Adipocyte (in vitro differentiated cells): Measurements from ENCODE around the gene MN1.

Experiments used
- DNase-seq: peaks from one replicate; pipeline ENCODE4 v3.0.0-alpha.2; 2015; ENCODE audit warnings: low read depth
- H3K27me3 ChIP-seq: replicated peaks from 2 replicates; pipeline ENCODE4 v1.7.0; 2013; ENCODE audit warnings: mild to moderate bottlenecking, low read length, moderate library complexity; ENCODE audit not compliant: control insufficient read depth, insufficient read depth
- H3K36me3 ChIP-seq: 2 replicates; pipeline ENCODE4 v1.7.0; 2013; ENCODE audit warnings: low read length, mild to moderate bottlenecking, moderate library complexity; ENCODE audit not compliant: control insufficient read depth, insufficient read depth, severe bottlenecking
- H3K4me1 ChIP-seq: 2 replicates; pipeline ENCODE4 v1.7.0; 2013; ENCODE audit warnings: mild to moderate bottlenecking, low read length, moderate library complexity; ENCODE audit not compliant: control insufficient read depth, insufficient read depth
- H3K4me3 ChIP-seq: 2 replicates; pipeline ENCODE4 v1.7.0; 2013; ENCODE audit warnings: mild to moderate bottlenecking, low read length, moderate library complexity
- H3K9ac ChIP-seq: 2 replicates; pipeline ENCODE4 v1.7.0; 2013; ENCODE audit warnings: mild to moderate bottlenecking, low read length, moderate library complexity
- H3K9me3 ChIP-seq: 2 replicates; pipeline ENCODE4 v1.7.0; 2013; ENCODE audit warnings: mild to moderate bottlenecking, low read length, moderate library complexity; ENCODE audit not compliant: control insufficient read depth

The MN1 gene

DNA sequence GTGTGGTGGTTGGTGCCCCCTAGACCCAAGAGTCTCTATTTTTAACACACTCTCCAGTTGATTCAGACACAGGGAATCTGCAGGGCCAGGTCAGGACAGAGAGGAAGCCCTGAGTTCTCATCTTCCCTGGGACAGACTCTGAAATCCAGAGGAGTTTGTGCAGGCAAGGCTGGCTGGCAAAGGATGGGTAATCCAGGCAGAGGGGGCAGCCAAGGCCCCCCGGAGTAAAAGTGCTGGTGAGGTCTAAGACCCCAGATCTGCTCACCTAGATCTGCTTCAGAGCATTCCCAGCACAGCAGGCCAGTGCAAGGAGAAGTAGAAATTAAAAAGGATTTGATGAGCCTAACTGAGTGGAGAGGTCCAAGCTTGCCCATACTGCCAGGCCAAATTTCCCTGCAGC lies 40.6 kb upstream of the MN1 start:
- Histone ChIP-seq H3K27me3 (no peaks in the 10 kb centered on the region), H3K36me3 (peaks cover 4% of the 10 kb centered on the region), H3K9me3 (peaks cover 5% of the 10 kb centered on the region), H3K9ac (no peak overlapping the region), H3K4me1 (peaks cover 17% of the 10 kb centered on the region), H3K4me3 (no peak overlapping the region)
- DNase-seq = no peak

DNA sequence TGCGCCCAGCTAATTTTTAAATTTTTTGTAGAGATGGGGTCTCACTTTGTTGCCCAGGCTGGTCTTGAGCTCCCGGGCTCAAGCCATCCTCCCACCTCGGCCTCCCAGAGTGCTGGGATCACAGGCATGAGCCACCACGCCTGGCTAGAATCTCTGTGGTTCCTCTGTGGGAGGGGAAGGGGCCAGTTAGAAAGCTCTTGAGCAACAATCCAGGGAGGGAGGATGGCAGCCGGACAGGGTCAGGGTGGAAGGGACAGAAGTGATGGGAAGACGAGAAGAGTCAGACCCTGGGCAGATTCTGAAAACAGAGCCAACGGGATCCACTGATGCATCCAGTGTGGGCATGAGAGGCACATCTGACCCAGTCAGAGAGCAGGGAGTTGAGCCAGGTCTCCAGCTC lies 38.9 kb upstream of the MN1 start:
- Histone ChIP-seq H3K4me3 (no peak overlapping the region), H3K9ac (no peak overlapping the region), H3K27me3 (no peaks in the 10 kb centered on the region), H3K9me3 (peaks cover 5% of the 10 kb centered on the region), H3K4me1 (peaks cover 17% of the 10 kb centered on the region), H3K36me3 (no peaks in the 10 kb centered on the region)
- no peak for DNase-seq

DNA sequence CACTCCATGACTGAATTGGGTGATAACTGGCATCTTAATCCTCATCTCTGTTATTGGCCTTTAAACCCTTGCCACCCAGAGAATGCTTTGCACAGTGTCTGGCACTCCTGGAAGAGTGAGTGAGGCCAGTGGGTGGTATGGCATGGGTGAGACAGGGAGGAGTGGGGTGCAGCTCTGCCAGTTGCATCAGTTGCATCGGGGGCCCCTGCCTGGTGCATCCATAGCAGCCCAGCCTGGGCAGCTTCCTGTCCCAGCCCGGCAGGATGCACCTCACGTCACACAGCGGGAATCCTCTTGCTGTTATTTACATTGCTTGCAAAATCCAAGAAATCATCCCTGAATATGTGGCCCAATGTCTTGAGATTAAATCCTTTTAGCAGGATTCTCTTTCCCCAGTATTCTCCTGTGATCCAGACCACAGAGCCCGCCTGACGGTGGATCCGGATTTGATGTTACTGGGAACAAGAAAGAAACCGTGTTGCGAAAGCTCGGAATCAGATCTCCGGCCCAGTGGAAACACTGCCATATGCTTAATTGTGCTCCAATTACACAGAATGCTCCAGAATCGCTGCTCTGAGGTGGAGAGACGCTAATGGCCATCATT lies 37.6 kb upstream of the MN1 start:
- Histone ChIP-seq H3K9me3 (peaks cover 5% of the 10 kb centered on the region), H3K9ac (no peak overlapping the region), H3K4me1 (peaks cover 17% of the 10 kb centered on the region), H3K4me3 (no peak overlapping the region), H3K27me3 (no peaks in the 10 kb centered on the region), H3K36me3 (no peaks in the 10 kb centered on the region)
- DNase-seq = no peak

DNA sequence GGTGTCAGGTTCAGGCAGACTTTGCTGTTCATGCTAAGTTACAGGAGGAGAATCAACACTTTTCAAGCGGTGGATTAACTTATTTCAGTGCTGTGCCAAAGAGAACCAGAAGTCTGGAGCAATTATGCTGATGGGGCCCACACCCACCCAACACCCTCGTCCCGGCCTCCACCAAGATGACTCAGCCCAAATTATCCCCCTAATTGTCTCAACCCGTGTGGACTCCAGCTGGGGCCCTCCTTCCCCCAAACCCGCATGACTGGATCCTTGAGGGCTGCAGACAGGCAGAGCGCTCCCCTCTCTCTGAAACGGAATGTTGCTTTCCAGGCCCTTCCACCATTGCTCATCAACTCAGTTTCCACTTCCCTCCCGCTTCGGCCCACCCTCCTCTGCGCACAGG lies 34.6 kb upstream of the MN1 start:
- Histone ChIP-seq H3K9ac (no peak overlapping the region), H3K9me3 (peaks cover 5% of the 10 kb centered on the region), H3K36me3 (no peaks in the 10 kb centered on the region), H3K4me3 (no peak overlapping the region), H3K27me3 (no peaks in the 10 kb centered on the region), H3K4me1 (no peaks in the 10 kb centered on the region)
- peak; percentile 81 for DNase-seq

DNA sequence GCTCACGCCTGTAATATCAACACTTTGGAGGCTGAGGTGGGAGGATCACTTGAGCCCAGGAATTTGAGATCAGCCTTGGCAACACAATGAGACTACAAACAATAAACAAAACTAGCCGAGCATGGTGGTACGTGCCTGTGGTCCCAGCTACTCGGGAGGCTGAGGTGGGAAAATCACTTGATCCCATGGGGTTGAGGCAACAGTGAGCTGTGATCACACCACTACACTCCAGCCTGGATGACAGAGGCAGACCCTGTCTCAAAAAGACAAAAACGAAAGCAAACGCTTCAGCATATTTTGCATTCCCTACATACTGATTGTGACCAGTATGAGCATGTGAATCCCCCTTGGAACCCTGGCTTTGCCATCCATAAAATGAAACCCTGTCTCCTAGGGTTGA lies 33.9 kb upstream of the MN1 start:
- H3K4me3 ChIP-seq = no peak overlapping the region
- H3K4me1 ChIP-seq = no peaks in the 10 kb centered on the region
- H3K36me3 ChIP-seq = no peaks in the 10 kb centered on the region
- DNase-seq = peak; percentile 28
- H3K9ac ChIP-seq = no peak overlapping the region
- peaks cover 5% of the 10 kb centered on the region for H3K9me3 ChIP-seq
- H3K27me3 ChIP-seq = no peaks in the 10 kb centered on the region

DNA sequence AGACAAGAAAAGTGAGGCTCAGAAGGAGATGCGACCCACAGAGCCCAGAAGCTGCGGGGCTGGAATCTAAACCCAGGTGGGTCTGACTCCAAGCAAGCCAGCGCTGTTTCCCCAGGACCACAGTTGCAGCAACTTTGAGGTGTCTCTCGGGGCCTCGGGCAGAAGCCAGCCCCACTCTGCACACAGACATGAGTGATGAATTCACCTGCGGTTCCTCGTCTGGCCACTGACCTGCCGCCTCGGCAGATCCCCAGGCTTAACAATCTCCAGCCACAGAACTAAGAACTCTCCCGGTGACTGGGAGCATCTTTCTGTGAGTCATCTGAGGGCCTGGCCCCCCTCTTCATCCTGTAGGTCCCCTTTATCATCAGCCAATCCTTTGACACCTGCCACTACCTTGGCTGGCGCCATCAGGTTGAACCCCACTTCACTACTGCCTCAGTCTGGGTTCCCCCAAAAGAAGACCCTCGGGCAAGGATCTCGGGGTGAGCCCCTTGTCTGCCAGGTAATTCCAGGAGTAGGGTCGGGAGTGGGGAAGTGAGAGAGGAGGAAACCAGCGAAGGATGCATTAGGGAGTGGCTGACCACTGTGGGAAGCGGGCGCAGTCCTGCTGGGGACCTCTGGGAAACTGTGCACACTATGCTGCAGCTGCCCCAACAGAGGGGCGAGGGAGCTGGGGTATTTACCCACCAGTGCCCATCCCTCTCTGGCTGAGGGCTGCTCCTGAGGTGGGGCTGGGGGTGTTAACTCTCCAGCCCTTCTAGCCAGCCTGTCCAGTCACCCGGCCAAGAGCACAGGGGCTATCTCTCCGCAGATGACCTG lies 33.0 kb upstream of the MN1 start:
- H3K27me3 ChIP-seq = no peaks in the 10 kb centered on the region
- H3K4me1 ChIP-seq = no peaks in the 10 kb centered on the region
- H3K9ac ChIP-seq = no peak overlapping the region
- H3K4me3 ChIP-seq = no peak overlapping the region
- DNase-seq = no peak
- no peaks in the 10 kb centered on the region for H3K36me3 ChIP-seq
- H3K9me3 ChIP-seq = peaks cover 5% of the 10 kb centered on the region

DNA sequence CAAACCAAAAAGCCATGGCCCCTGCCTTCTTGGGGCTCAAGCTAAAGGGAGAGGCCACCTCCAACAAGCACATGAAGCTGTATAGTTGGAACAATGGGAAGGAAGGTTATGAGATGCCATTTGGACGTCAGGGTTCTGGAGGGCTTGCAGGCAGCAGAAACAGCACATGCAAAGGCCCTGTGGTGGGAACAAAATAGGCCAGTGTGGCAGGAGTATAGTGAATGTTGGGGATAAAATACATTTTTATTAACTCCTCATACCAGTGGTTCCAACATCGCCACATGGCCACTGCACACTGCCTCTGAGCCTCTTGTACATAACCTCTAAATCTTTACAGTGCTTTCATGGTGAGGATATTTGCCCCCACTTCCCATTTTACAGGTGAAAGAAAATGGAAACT lies 32.2 kb upstream of the MN1 start:
- no peaks in the 10 kb centered on the region for H3K36me3 ChIP-seq
- no peak for DNase-seq

DNA sequence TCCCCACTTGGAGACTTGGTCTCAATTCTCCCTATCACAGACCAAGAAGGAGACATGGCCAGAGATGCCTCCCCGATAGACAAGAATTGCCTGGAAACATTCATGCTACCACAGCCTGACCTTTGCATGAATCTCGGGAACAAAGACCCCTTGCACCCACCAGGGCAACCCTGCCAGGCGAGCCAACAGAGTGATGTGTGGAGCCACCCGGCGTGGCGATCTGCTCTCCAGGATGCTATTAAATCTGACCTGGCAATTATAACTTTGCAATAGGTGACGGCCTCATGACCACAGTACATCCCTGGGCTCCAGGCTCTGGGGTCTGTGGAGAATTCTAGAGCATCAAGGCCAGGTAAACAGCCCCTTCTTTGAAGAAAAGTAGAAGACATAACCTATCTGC lies 31.1 kb upstream of the MN1 start:
- Histone ChIP-seq H3K36me3 (no peaks in the 10 kb centered on the region), H3K27me3 (no peaks in the 10 kb centered on the region), H3K4me1 (peaks cover 2% of the 10 kb centered on the region), H3K9ac (no peak overlapping the region), H3K4me3 (no peak overlapping the region), H3K9me3 (peaks cover 3% of the 10 kb centered on the region)
- DNase-seq = no peak

More for the DNA sequence above, 32.2 kb upstream of the MN1 start:
- Histone ChIP-seq H3K9ac (no peak overlapping the region), H3K4me1 (no peaks in the 10 kb centered on the region), H3K9me3 (peaks cover 5% of the 10 kb centered on the region), H3K27me3 (no peaks in the 10 kb centered on the region), H3K4me3 (no peak overlapping the region)

DNA sequence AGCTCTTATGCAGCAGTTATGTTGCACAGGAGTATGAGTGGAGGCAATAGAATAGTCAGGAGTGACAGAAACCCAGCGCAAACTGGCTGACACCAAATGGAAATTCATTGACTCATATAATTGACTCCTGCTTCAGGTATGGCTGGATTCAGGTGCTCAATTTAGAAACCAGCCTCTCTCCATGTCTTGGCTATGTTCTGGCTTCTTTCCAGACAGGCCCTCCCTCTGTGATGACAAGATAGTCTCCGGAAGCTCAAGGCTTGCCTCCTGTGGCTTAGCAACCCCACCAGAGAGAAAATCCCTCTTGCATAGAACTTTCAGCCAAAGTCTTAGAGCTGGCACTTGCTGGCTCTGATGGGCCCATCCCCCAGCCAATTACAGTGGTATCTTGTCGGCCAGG lies 28.1 kb upstream of the MN1 start:
- H3K9ac ChIP-seq = no peak overlapping the region
- H3K4me3 ChIP-seq = no peak overlapping the region
- DNase-seq = no peak
- no peaks in the 10 kb centered on the region for H3K27me3 ChIP-seq
- no peaks in the 10 kb centered on the region for H3K36me3 ChIP-seq
- no peaks in the 10 kb centered on the region for H3K9me3 ChIP-seq
- peaks cover 7% of the 10 kb centered on the region for H3K4me1 ChIP-seq

DNA sequence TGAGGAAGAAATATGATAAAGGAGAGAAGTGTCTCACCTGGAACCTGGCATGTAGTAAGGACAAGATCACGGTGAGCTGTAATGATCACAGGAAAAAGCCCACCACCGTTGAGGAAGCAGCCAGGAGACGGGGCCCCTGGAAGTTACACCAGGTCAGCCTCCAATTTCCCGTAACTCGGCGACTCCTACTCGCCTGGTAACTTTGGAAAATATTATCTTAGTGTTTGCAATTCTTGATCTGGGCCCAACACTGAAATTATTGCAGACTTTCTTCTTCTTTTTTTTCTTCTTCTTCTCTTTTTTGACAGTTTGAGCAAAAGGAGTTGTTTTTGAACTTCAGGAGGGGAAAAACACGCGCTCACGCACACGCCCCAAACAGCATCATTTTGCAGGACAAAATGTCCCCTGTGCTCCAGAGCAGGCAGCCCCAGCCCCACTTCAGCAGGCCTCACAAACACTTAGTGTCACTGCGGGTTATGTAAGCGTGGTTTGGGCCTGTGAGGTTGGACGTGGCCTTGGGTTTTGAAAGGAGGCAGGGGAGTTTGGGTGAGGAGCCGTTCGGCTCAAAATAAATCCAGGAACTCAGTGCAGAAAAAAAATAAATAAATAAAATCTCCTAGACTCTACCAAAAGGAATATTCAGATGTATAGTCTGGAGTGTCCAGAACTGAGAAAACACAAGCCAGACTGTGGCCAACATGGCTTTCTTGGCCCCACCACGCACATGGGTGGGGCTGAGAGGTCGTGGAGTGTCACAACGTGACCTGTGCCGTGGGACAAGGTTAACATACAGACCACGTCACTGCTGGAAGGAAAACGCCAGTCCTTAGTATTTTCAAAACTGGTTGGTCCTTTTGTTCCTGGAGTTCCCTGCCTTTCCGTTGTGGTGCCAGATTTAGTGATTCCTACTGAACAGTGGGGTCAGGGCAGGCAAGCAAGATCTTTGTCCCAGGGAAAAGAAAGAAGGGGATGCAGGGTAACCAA lies 26.3 kb upstream of the MN1 start:
- no peak overlapping the region for H3K4me3 ChIP-seq
- H3K9me3 ChIP-seq = no peaks in the 10 kb centered on the region
- no peak for DNase-seq
- no peak overlapping the region for H3K9ac ChIP-seq
- no peaks in the 10 kb centered on the region for H3K27me3 ChIP-seq
- H3K4me1 ChIP-seq = peaks cover 7% of the 10 kb centered on the region
- no peaks in the 10 kb centered on the region for H3K36me3 ChIP-seq

DNA sequence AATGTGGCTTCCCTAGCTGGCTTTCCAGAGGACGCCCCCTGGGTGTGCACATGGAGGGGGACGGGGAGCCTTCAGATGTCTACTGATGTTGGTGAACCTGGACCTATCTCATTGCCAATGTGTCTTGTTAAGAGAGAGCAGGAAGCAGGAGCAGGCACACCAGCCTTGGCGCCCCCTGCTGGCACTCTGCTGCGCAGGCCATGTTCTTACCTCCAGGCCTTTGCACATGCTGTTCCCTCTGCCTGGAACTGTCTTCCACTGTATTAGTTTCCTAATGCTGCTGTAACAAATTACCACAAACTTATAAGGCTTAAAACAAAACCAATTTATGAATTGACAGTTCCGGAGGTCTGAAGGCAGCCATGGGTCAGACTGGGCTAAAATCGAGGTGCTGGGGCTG lies 23.6 kb upstream of the MN1 start:
- Histone ChIP-seq H3K4me3 (no peak overlapping the region), H3K36me3 (no peaks in the 10 kb centered on the region), H3K9me3 (no peaks in the 10 kb centered on the region), H3K4me1 (peaks cover 7% of the 10 kb centered on the region), H3K9ac (no peak overlapping the region), H3K27me3 (no peaks in the 10 kb centered on the region)
- no peak for DNase-seq
